Fibroblast of skin of right biceps (primary cell): ENCODE measurements around the gene RCAN3.

Source experiments
- DNase-seq: peaks from one replicate; pipeline ENCODE4 v3.0.0-alpha.2; 2013

The RCAN3 gene

GRCh38 chr1:24502709-24503058 is at the start of gene RCAN3:
RCAN3 (plus strand) TSS chr1:24502836; CDS start chr1:24514373, 11,537 bp downstream.
- peak; percentile 89 for DNase-seq

GRCh38 chr1:24452922-24453485 is 49.6 kb upstream of the RCAN3 start:
- DNase-seq, result peak; percentile 22

GRCh38 chr1:24454673-24455072 is 48.0 kb upstream of the RCAN3 start:
- DNase-seq, result no peak

- DNase-seq, result no peak
Observed at GRCh38 chr1:24455272-24455671, 47.4 kb upstream of the RCAN3 start.

- no peak for DNase-seq
Observed at GRCh38 chr1:24457866-24458265, 44.8 kb upstream of the RCAN3 start.

- no peak for DNase-seq
Observed at GRCh38 chr1:24459551-24460266, 42.9 kb upstream of the RCAN3 start.

GRCh38 chr1:24462128-24462527 is 40.5 kb upstream of the RCAN3 start:
- peak; percentile 79 for DNase-seq

- DNase-seq, result peak; percentile 72
Observed at GRCh38 chr1:24463776-24464735, 38.6 kb upstream of the RCAN3 start.

- DNase-seq, result no peak
Observed at GRCh38 chr1:24465099-24465498, 37.5 kb upstream of the RCAN3 start.

- DNase-seq, result no peak
Observed at GRCh38 chr1:24465638-24466037, 37.0 kb upstream of the RCAN3 start.

- DNase-seq, result peak; percentile 32
Observed at GRCh38 chr1:24468685-24469316, 33.8 kb upstream of the RCAN3 start.

GRCh38 chr1:24470592-24470991 is 32.0 kb upstream of the RCAN3 start:
- no peak for DNase-seq

GRCh38 chr1:24472527-24473251 is 29.9 kb upstream of the RCAN3 start:
- DNase-seq, result no peak

GRCh38 chr1:24474193-24474592 is 28.4 kb upstream of the RCAN3 start:
- no peak for DNase-seq

GRCh38 chr1:24475700-24476099 is 26.9 kb upstream of the RCAN3 start:
- DNase-seq, result no peak

- DNase-seq, result no peak
Observed at GRCh38 chr1:24476571-24476970, 26.1 kb upstream of the RCAN3 start.

GRCh38 chr1:24477309-24477708 is 25.3 kb upstream of the RCAN3 start:
- no peak for DNase-seq

GRCh38 chr1:24481101-24481500 is 21.5 kb upstream of the RCAN3 start:
- no peak for DNase-seq

GRCh38 chr1:24481843-24482610 is 20.6 kb upstream of the RCAN3 start:
- peak; percentile 20 for DNase-seq

- DNase-seq, result no peak
Observed at GRCh38 chr1:24483441-24483840, 19.2 kb upstream of the RCAN3 start.

- DNase-seq, result no peak
Observed at GRCh38 chr1:24484199-24484598, 18.4 kb upstream of the RCAN3 start.
